Cortex of kidney (tissue), 1 donor: ENCODE results near the gene TSHB.
"Not testable (repeated sequence)": the region's sequence is repeated elsewhere in the genome, so short reads cannot be mapped to it uniquely, and the experiment has no call there.

Experiments used
- DNase-seq: peaks from one replicate; lab custom pipeline; 2025; lab: John Stamatoyannopoulos, UW

The TSHB gene

DNA sequence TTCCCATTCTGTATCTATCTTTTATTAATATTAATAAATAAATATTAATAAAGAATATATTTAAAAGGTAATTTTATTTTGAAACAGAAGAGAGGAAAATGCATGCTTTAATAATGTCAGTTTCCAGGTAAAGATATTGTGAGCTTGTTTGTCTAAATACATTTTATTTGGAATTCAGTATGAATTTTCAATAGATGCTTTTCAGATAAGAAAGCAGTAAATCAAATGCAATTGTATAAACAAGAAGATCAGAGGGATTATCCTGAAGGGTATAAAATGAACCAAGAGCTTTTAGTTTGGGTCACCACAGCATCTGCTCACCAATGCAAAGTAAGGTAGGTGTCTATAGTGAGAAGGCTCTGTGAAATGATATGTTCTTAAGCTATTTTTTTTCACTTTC is at the start of gene TSHB:
Gene TSHB, plus strand, starts transcription at position 301 of the 400 bp plus-strand sequence. CDS start 3,537 bp downstream, outside the sequence.
- DNase-seq: no peak

GRCh38 chr1:114982251-114982650 is 47.4 kb upstream of the TSHB start:
- no peak for DNase-seq

- no peak for DNase-seq
These were observed 43.3 kb upstream of the TSHB start for GRCh38 chr1:114986286-114986685.

DNA sequence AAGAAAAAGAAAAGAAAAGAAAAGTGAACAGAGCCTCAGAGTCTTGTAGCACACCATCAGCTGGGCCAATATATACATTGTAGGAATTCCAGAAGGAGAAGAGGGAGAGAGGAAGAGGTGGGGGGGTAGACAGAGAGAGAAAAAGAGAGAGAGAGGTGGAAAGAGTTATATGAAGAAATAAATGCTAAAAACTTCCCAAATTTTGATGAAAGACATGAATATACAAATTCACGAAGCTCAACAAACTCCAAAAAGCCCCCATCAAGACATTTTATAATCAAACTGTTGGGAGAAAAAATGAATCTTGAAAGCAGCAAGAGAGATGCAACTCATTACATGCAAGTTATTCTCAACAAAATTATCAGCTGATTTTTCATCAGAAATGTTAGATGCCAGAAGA is 41.5 kb upstream of the TSHB start:
- DNase-seq: no peak

- no peak for DNase-seq
These were observed 31.9 kb upstream of the TSHB start for GRCh38 chr1:114997510-114998289.

- no peak for DNase-seq
These were observed 23.4 kb upstream of the TSHB start for GRCh38 chr1:115006191-115006590.

DNA sequence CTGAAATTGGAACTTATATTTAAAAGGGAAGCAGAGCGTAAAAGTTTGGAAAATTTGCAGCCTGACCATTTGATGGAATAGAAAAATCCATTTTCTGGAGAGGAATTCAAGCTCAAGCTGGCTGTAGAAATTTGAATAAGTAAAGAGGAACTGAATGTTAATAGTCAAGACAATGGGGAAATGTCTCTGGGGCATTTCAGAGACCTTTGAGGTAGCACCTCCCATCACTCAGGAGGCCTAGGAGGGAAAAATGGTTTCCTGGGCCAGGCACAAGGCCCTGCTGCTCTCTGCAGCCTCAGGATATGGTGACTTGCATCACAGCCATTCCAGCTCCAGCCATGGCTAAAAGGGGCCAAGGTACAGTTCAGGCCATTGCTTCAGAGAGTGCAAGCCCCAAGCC is 17.6 kb upstream of the TSHB start:
- DNase-seq: no peak

GRCh38 chr1:115012434-115012833 is 17.2 kb upstream of the TSHB start:
- DNase-seq: no peak

DNA sequence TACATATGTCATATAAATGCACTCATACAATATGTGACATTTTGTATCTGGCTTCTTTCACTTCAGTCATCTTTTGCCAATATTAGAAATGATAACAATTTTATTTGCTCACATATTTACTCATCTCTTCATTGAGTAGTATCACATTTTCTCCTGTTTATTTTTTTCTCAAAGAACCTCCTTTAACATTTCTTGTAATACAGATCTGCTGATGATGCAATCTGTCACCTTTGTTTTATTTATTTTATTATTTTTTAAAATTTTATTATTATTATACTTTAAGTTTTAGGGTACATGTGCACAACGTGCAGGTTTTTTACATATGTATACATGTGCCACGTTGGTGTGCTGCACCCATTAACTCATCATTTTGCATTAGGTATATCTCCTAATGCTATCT is 15.8 kb upstream of the TSHB start:
- DNase-seq: no peak

DNA sequence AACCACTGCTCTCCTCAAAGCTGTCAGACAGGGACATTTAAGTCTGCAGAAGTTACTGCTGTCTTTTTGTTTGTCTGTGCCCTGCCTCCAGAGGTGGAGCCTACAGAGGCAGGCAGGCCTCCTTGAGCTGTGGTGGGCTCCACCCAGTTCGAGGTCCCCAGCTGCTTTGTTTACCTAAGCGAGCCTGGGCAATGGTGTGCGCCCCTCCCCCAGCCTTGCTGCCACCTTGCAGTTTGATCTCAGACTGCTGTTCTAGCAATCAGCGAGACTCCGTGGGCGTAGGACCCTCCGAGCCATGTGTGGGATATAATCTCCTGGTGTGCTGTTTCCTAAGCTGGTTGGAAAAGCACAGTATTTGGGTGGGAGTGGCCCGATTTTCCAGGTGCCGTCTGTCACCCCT is 10.1 kb upstream of the TSHB start:
- DNase-seq: not testable (repeated sequence)

DNA sequence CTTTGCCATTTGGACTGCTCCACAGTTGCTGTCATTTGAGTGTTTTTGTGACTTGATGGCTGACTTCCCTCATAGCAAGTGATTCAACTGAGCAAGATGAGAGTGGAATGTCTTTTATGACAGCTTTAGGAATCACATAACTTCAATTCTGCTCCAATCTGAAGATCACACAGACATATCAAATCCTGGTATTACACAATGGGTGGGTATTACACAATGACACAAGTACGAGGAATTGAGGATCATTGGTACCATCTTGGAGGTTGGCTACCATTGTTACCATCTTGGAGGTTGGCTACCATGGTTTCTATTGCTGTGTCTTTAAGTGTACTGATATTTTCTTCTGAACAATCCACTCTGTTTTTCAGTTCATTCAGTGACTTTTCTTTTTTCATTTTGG is 8.5 kb upstream of the TSHB start:
- no peak for DNase-seq

- no peak for DNase-seq
These were observed 6.0 kb upstream of the TSHB start for GRCh38 chr1:115023593-115023992.

DNA sequence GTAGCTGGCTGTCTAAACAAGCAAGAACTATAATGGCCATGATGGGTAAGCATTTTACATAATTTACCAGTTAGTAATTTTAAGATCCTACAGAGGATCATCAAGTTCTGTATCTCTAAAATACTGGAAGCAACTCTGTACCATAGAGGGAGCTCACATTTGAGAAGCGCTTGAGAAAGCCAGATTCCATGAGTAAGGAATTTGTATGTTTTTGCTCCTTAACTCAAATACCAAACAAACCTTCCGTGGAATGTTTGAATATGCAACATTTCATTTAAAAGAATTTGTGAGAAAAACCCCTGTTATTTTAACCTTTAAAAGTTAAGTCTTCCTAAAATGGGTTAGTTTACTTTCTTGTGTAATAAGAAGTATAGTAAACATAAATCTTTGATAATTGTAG is 2.0 kb downstream of the TSHB start:
- DNase-seq: no peak

DNA sequence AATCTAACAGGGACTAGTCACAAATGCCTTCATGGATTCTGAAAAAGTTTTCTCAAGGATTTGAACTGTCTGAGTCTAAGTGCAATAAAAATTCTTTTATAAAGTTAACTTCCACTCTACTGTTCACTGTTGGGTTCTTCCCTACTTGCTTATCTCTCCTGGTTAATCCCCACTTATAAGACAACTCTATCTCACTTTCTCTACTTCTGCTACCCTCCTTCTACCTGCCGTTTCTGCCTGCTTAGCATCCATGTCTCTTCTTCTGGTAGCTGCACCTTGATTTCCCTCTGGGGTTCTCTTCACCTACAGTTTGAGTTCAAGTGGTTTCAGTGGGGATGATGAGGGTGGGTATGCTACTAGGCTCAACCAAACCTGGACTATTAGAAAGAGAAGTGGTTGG is 6.0 kb downstream of the TSHB start:
- no peak for DNase-seq

DNA sequence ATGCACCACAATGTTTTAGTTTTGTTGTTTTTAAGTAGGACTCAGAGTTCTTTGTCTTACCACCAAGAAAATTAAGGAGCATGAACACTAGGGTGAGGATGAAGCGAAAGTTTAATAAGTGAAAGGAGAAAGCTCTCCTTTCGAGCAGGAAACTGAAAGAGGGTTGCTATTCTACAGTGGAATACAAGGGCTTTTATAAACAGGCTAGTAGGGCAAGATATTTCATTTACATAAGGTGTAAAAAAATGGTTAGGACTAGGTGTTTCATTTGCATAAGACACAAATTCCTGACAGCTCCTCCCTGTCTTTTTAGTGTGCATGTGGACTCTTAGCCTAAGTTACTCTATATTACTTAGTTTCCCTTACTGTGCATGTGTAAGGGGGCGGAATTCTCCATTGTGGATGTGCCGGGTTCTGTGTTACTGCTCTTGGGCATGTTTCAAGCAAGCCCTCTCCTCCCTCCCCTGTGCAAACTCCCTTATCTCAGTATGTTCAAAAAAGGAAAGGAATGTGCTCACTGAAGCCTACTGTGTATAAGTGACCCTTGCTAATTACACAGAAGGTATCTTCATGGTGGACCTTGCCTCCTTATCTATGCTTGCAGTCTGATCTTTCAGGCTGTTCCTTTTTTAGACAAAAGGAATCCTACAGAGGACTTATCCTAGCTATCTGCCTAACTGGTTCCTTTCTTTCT is 7.3 kb downstream of the TSHB start:
- DNase-seq: no peak

DNA sequence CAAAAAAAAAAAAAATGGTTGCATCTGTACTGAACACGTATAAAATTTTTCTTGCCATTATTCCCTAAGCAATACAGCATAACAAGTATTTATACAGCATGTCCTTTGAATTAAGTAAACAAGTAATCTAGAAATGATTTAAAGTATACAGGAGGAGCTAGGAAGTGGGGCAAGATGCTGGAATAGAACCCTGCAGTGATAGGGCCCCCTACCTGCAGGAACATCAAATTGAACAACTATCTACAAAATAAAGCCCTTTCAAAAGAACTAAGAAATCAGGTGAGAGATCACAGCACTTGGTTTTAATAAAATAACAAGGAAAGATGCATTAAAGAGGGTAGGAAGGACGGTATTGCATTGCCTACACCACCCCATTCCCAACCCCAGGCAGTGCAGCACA is 10.9 kb downstream of the TSHB start:
- DNase-seq: no peak

DNA sequence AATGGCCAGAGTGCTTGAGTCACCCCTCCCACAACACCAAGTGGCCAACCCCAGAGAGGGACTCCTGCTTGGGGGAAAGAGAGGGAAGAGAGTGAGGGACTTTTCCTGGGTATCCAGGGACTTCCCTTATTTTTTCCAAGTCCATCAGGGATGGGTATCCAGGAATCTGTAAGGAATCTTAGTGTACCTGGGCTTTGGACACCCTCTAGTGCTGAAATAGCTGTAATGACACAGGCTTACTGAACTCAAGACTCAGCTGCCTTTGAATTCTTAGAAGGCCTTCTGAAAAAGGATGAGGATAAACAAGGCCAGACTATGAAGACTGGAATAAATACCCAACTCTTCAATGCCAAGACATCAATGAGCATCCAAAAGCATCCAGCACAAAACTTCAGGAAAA is 12.0 kb downstream of the TSHB start:
- DNase-seq: no peak

GRCh38 chr1:115046751-115047150 is 17.1 kb downstream of the TSHB start:
- DNase-seq: no peak

- DNase-seq: no peak
These were observed 22.2 kb downstream of the TSHB start for GRCh38 chr1:115051850-115052249.

GRCh38 chr1:115052454-115053083 is 22.9 kb downstream of the TSHB start:
- no peak for DNase-seq

DNA sequence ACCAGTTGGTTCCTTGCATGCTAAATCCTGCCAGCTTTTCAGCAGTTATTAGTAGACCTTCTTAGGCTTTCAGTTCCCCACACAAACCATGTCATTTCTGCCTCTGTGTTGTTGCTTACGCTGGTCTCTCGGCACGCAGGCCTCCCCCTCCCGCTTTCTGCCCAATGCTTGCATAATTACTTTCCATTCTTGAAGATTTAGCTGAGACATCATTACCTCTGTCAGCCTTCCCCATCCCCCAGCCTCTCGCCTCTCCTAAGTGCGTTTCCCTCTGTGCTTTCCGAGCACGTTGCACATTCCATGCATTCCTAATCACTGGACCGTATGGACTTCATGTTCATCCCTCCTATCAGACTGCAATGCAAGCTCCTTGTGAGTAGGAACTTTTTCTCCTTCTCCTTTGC is 26.8 kb downstream of the TSHB start:
- no peak for DNase-seq

- no peak for DNase-seq
These were observed 28.1 kb downstream of the TSHB start for GRCh38 chr1:115057661-115058254.

- no peak for DNase-seq
These were observed 29.7 kb downstream of the TSHB start for GRCh38 chr1:115059316-115059715.
